AG09319 (cell line): ENCODE data around the gene ZBTB25.
"Not testable (repeated sequence)": the region's sequence is repeated elsewhere in the genome, so short reads cannot be mapped to it uniquely, and the experiment has no call there.

ENCODE experiments used
- DNase-seq: peaks from one replicate; pipeline ENCODE4 v3.0.0-alpha.2; 2010; ENCODE audit warnings: low read depth; ENCODE audit errors: extremely low read depth
- CTCF ChIP-seq: IDR thresholded peaks from 2 replicates; pipeline ENCODE4 v1.5.1; 2011; ENCODE audit warnings: low read depth, mild to moderate bottlenecking, inconsistent platforms, low read length, moderate library complexity

The ZBTB25 gene

GRCh38 chr14:64522591-64523355, 19.1 kb upstream of the ZBTB25 start:
- no peak for DNase-seq
- no peak for TF ChIP-seq CTCF

GRCh38 chr14:64520699-64521098, 17.1 kb upstream of the ZBTB25 start:
- no peak for TF ChIP-seq CTCF
- DNase-seq = no peak

- no peak for TF ChIP-seq CTCF
- no peak for DNase-seq
Observed at GRCh38 chr14:64518229-64518628, 14.6 kb upstream of the ZBTB25 start.

- DNase-seq = not testable (repeated sequence)
Observed at GRCh38 chr14:64517667-64518066, 14.0 kb upstream of the ZBTB25 start.

- no peak for DNase-seq
- no peak for TF ChIP-seq CTCF
Observed at GRCh38 chr14:64516969-64517368, 13.3 kb upstream of the ZBTB25 start.

GRCh38 chr14:64515053-64515452, 11.4 kb upstream of the ZBTB25 start:
- no peak for DNase-seq
- no peak for TF ChIP-seq CTCF

- no peak for DNase-seq
- TF ChIP-seq CTCF = no peak
Observed at GRCh38 chr14:64513271-64513670, 9.6 kb upstream of the ZBTB25 start.
